ENCODE results near the gene MIER2.
"Not testable (repeated sequence)": the region's sequence is repeated elsewhere in the genome, so short reads cannot be mapped to it uniquely, and the experiment has no call there.

MIER2 gene

DNA sequence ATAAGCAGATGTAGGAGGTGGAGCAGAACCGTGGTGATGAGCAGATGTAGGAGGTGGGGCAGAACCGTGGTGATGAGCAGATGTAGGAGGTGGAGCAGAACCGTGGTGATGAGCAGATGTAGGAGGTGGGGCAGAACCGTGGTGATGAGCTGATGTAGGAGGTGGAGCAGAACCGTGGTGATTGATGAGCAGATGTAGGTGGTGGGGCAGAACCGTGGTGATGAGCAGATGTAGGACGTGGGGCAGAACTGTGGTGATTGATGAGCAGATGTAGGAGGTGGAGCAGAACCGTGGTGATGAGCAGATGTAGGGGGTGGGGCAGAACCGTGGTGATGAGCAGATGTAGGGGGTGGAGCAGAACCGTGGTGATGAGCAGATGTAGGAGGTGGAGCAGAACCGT lies 37.3 kb upstream of the MIER2 start:
- H2AFZ ChIP-seq (ENCODE audit: low read length); H3K36me3 ChIP-seq (replicated peaks in 1 of 2; ENCODE audit: control insufficient read depth in 2 of 2, insufficient read depth in 2 of 2, low read length in 2 of 2); H3K23ac ChIP-seq (ENCODE audit: low read depth, low read length, poor library complexity); H3K4me1 ChIP-seq (ENCODE audit: control insufficient read depth in 2 of 2, insufficient read depth in 1 of 2, low read depth in 1 of 2, low read length in 2 of 2); DNase-seq (ENCODE audit: low spot score); H2BK120ac ChIP-seq (ENCODE audit: low read depth, low read length); H3K4ac ChIP-seq (ENCODE audit: low read length); H3K4me3 ChIP-seq (ENCODE audit: low read length in 2 of 2); H3K27ac ChIP-seq (replicated peaks; ENCODE audit: low read length); H3K14ac ChIP-seq (ENCODE audit: low read length); H2BK15ac ChIP-seq (ENCODE audit: low read length); H3K4me2 ChIP-seq (ENCODE audit: insufficient read depth, low read length, poor library complexity, severe bottlenecking); H4K8ac ChIP-seq (ENCODE audit: low read depth, low read length); H3K79me1 ChIP-seq (ENCODE audit: low read depth, low read length); H3K9ac ChIP-seq (ENCODE audit: low read depth, low read length, poor library complexity); H2BK12ac ChIP-seq (ENCODE audit: low read length); H3K27me3 ChIP-seq (ENCODE audit: control insufficient read depth in 3 of 3, insufficient read depth in 3 of 3, low read depth in 1 of 3, low read length in 3 of 3); H2AK5ac ChIP-seq (ENCODE audit: low read depth, low read length); H3K9me3 ChIP-seq (replicated peaks in 1 of 2; ENCODE audit: control insufficient read depth in 2 of 2, insufficient read depth in 1 of 2, low read depth in 1 of 2, low read length in 2 of 2); H2BK5ac ChIP-seq (ENCODE audit: low read length); H3K18ac ChIP-seq (ENCODE audit: low read length); H4K91ac ChIP-seq (ENCODE audit: low read depth, low read length, poor library complexity): not testable (repeated sequence)
- no CpG with 5 or more reads among the region's 11 CpGs for WGBS, 2 donors (ENCODE audit: extremely low coverage in 2 of 2, insufficient read length in 2 of 2, insufficient replicate concordance in 1 of 2)

DNA sequence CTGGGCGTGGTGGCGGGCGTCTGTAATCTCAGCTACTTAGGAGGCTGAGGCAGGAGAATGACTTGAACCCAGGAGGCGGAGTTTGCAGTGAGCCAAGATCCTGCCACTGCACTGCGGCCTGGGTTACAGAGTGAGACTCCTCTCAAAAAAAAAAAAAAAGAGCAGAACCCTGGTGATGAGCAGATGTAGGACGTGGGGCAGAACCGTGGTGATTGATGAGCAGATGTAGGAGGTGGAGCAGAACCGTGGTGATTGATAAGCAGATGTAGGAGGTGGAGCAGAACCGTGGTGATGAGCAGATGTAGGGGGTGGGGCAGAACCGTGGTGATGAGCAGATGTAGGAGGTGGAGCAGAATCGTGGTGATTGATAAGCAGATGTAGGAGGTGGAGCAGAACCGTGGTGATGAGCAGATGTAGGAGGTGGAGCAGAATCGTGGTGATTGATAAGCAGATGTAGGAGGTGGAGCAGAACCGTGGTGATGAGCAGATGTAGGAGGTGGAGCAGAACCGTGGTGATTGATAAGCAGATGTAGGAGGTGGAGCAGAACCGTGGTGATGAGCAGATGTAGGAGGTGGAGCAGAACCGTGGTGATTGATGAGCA lies 36.1 kb upstream of the MIER2 start:
- not testable (repeated sequence) for H3K9ac ChIP-seq (ENCODE audit: low read depth, low read length, poor library complexity); H3K9me3 ChIP-seq (replicated peaks in 1 of 2; ENCODE audit: control insufficient read depth in 2 of 2, insufficient read depth in 1 of 2, low read depth in 1 of 2, low read length in 2 of 2); H3K4me3 ChIP-seq (ENCODE audit: low read length in 2 of 2); H3K27me3 ChIP-seq (ENCODE audit: control insufficient read depth in 3 of 3, insufficient read depth in 3 of 3, low read depth in 1 of 3, low read length in 3 of 3); H4K8ac ChIP-seq (ENCODE audit: low read depth, low read length); H3K4ac ChIP-seq (ENCODE audit: low read length); H3K36me3 ChIP-seq (replicated peaks in 1 of 2; ENCODE audit: control insufficient read depth in 2 of 2, insufficient read depth in 2 of 2, low read length in 2 of 2); H3K27ac ChIP-seq (replicated peaks; ENCODE audit: low read length); H3K79me1 ChIP-seq (ENCODE audit: low read depth, low read length); H3K18ac ChIP-seq (ENCODE audit: low read length); H2BK120ac ChIP-seq (ENCODE audit: low read depth, low read length); H2BK15ac ChIP-seq (ENCODE audit: low read length); H2AK5ac ChIP-seq (ENCODE audit: low read depth, low read length); H3K4me1 ChIP-seq (ENCODE audit: control insufficient read depth in 2 of 2, insufficient read depth in 1 of 2, low read depth in 1 of 2, low read length in 2 of 2); H3K23ac ChIP-seq (ENCODE audit: low read depth, low read length, poor library complexity); H3K4me2 ChIP-seq (ENCODE audit: insufficient read depth, low read length, poor library complexity, severe bottlenecking); H2BK5ac ChIP-seq (ENCODE audit: low read length); DNase-seq (ENCODE audit: low spot score); H3K14ac ChIP-seq (ENCODE audit: low read length); H2BK12ac ChIP-seq (ENCODE audit: low read length); H2AFZ ChIP-seq (ENCODE audit: low read length); H4K91ac ChIP-seq (ENCODE audit: low read depth, low read length, poor library complexity)
- no CpG with 5 or more reads among the region's 17 CpGs for WGBS, 2 donors (ENCODE audit: extremely low coverage in 2 of 2, insufficient read length in 2 of 2, insufficient replicate concordance in 1 of 2)

DNA sequence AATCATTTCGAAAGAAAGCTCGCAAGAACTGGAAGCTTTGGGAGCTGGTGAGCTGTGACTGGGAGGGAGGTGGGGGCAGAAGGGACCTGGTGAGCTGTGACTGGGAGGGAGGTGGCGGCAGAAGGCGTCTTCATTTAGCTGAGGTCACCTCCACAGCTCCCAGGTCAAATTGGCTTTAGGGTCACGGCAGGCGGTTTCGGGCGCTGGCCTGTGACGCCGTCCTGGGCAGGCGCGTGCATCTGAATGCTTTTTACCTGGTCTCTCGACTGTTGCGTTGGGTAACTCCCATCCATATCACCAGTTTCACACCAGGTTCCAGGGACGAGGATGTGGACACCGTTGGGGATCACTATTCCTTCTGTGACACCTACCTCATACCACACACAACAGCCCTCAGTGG lies 35.2 kb upstream of the MIER2 start:
- Histone ChIP-seq H2BK15ac (ENCODE audit: low read length) (no peak overlapping the region), H3K4me2 (ENCODE audit: insufficient read depth, low read length, poor library complexity, severe bottlenecking) (no peak overlapping the region), H2BK12ac (ENCODE audit: low read length) (no peak overlapping the region), H3K27ac (replicated peaks; ENCODE audit: low read length) (no peak overlapping the region), H3K23ac (ENCODE audit: low read depth, low read length, poor library complexity) (no peak overlapping the region), H3K9ac (ENCODE audit: low read depth, low read length, poor library complexity) (no peak overlapping the region), H3K27me3 (ENCODE audit: control insufficient read depth in 3 of 3, insufficient read depth in 3 of 3, low read depth in 1 of 3, low read length in 3 of 3) (peaks cover 0 to 14% (median 0%) of the 10 kb centered on the region in 3 experiments), H3K36me3 (replicated peaks in 1 of 2; ENCODE audit: control insufficient read depth in 2 of 2, insufficient read depth in 2 of 2, low read length in 2 of 2) (no peaks in the 10 kb centered on the region), H2AK5ac (ENCODE audit: low read depth, low read length) (no peak overlapping the region), H3K4me3 (ENCODE audit: low read length in 2 of 2) (no peak overlapping the region), H2AFZ (ENCODE audit: low read length) (no peak overlapping the region), H4K8ac (ENCODE audit: low read depth, low read length) (no peak overlapping the region), H3K79me1 (ENCODE audit: low read depth, low read length) (no peaks in the 10 kb centered on the region), H4K91ac (ENCODE audit: low read depth, low read length, poor library complexity) (no peak overlapping the region), H2BK120ac (ENCODE audit: low read depth, low read length) (no peak overlapping the region), H3K4me1 (ENCODE audit: control insufficient read depth in 2 of 2, insufficient read depth in 1 of 2, low read depth in 1 of 2, low read length in 2 of 2) (peaks cover 0 to 6% of the 10 kb centered on the region in 2 donors), H3K4ac (ENCODE audit: low read length) (no peak overlapping the region), H2BK5ac (ENCODE audit: low read length) (no peak overlapping the region), H3K9me3 (replicated peaks in 1 of 2; ENCODE audit: control insufficient read depth in 2 of 2, insufficient read depth in 1 of 2, low read depth in 1 of 2, low read length in 2 of 2) (peaks cover 0 to 2% of the 10 kb centered on the region in 2 donors), H3K18ac (ENCODE audit: low read length) (peak overlapping the region; percentile 11), H3K14ac (ENCODE audit: low read length) (no peak overlapping the region)
- WGBS, 2 donors (ENCODE audit: extremely low coverage in 2 of 2, insufficient read length in 2 of 2, insufficient replicate concordance in 1 of 2) = no CpG with 5 or more reads among the region's 16 CpGs
- no peak for DNase-seq (ENCODE audit: low spot score)

DNA sequence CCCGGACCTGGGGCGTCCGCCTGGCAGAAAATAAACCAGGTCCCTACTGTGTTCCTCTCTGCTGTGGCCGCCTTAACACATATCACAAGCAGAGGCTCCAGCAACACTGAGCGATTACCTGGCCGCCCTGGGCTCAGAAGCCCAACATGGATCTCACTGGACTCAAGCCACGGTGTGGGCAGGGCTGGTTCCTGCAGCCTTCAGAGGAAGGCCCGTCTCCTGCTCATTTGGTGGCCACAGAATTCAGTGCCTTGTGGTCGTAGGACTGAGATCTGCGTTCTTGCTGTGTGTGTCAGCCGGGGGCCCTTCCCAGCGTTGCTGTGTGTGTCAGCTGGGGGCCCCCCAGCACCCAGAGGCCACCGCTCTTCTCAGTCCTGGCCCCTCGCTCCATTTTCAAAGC lies 34.1 kb upstream of the MIER2 start:
- DNase-seq (ENCODE audit: low spot score) = no peak
- Histone ChIP-seq H2BK12ac (ENCODE audit: low read length) (no peak overlapping the region), H3K4me2 (ENCODE audit: insufficient read depth, low read length, poor library complexity, severe bottlenecking) (no peak overlapping the region)

More for the DNA sequence above, 34.1 kb upstream of the MIER2 start:
- peak overlapping the region; percentile 53 for H3K18ac ChIP-seq (ENCODE audit: low read length)
- H3K27me3 ChIP-seq (ENCODE audit: control insufficient read depth in 3 of 3, insufficient read depth in 3 of 3, low read depth in 1 of 3, low read length in 3 of 3) = peaks cover 0 to 25% (median 0%) of the 10 kb centered on the region in 3 experiments
- peak overlapping the region; percentile 70 for H2AK5ac ChIP-seq (ENCODE audit: low read depth, low read length)
- no peak overlapping the region for H2BK5ac ChIP-seq (ENCODE audit: low read length)
- H4K8ac ChIP-seq (ENCODE audit: low read depth, low read length) = no peak overlapping the region
- no peak overlapping the region for H3K4ac ChIP-seq (ENCODE audit: low read length)
- peak overlapping the region; percentile 89 for H2BK15ac ChIP-seq (ENCODE audit: low read length)
- no peaks in the 10 kb centered on the region for H3K36me3 ChIP-seq (replicated peaks in 1 of 2; ENCODE audit: control insufficient read depth in 2 of 2, insufficient read depth in 2 of 2, low read length in 2 of 2)
- no peak overlapping the region for H4K91ac ChIP-seq (ENCODE audit: low read depth, low read length, poor library complexity)
- no peaks in the 10 kb centered on the region for H3K79me1 ChIP-seq (ENCODE audit: low read depth, low read length)
- WGBS, 2 donors (ENCODE audit: extremely low coverage in 2 of 2, insufficient read length in 2 of 2, insufficient replicate concordance in 1 of 2) = no CpG with 5 or more reads among the region's 14 CpGs
- H3K4me1 ChIP-seq (ENCODE audit: control insufficient read depth in 2 of 2, insufficient read depth in 1 of 2, low read depth in 1 of 2, low read length in 2 of 2) = peaks cover 0 to 2% of the 10 kb centered on the region in 2 donors
- no peak overlapping the region for H2BK120ac ChIP-seq (ENCODE audit: low read depth, low read length)
- H3K27ac ChIP-seq (replicated peaks; ENCODE audit: low read length) = no peak overlapping the region
- H3K4me3 ChIP-seq (ENCODE audit: low read length in 2 of 2) = no peak overlapping the region
- H3K23ac ChIP-seq (ENCODE audit: low read depth, low read length, poor library complexity) = no peak overlapping the region
- H3K9me3 ChIP-seq (replicated peaks in 1 of 2; ENCODE audit: control insufficient read depth in 2 of 2, insufficient read depth in 1 of 2, low read depth in 1 of 2, low read length in 2 of 2) = peaks cover 0 to 2% of the 10 kb centered on the region in 2 donors
- peak overlapping the region; percentile 15 for H3K9ac ChIP-seq (ENCODE audit: low read depth, low read length, poor library complexity)
- no peak overlapping the region for H2AFZ ChIP-seq (ENCODE audit: low read length)
- H3K14ac ChIP-seq (ENCODE audit: low read length) = no peak overlapping the region
